Cardiac septum (tissue), 1 donor: ENCODE measurements around the gene NFKB1. TPM values are rescaled to one million over a fixed set of nuclear protein-coding genes. Genes with fewer than 3 reads are reported as not detected.
"Not testable (repeated sequence)": the region's sequence is repeated elsewhere in the genome, so short reads cannot be mapped to it uniquely, and the experiment has no call there.

ENCODE experiments used
- DNase-seq: peaks from one replicate; pipeline ENCODE4 v3.0.0-alpha.2; 2020; ENCODE audit warnings: low spot score
- intact Hi-C: fragments of 100-400 bp; cut with DNase I; formaldehyde crosslinking; loops from one replicate; pipeline ENCODE4 v1.14.0; 2022
- total RNA-seq: library from RNA; stranded (reverse); fragmentation: NEBNext Ultra II Directional; extraction: Animal tissue kit (Norgen Biotek cat#: 25700); gene quantifications from one replicate; pipeline ENCODE4 v1.2.1, GENCODE V29; 2021
- donor health status: DM: no; HTN: no; CAD: no.

NFKB1 gene
- total RNA-seq, 1 donor from 2014 or later: 28.7 TPM

GRCh38 chr4:102554992-102555391, 53.8 kb downstream of the NFKB1 start:
- DNase-seq: no peak
- intact Hi-C loops: no loop called here

DNA sequence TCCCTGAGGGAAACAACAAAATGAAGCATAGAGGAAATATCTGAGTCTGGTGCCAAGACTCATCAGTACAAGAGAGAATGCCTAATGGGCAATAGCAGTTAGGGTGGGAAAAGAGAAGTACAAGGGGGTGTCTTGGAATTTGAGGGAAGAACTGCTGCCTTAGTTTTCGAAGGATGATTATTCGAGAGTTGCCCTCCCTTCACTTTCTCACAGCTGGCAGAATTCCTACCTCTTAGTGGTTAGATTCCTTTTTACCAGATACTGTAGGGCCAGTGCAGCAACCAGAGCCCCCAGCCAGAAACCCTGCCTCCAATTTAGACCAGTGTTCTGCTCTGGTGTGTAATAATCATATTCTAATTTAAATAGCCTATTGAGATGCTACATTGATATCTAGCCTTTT, 56.5 kb downstream of the NFKB1 start:
- intact Hi-C loops: no loop called here
- DNase-seq: no peak

DNA sequence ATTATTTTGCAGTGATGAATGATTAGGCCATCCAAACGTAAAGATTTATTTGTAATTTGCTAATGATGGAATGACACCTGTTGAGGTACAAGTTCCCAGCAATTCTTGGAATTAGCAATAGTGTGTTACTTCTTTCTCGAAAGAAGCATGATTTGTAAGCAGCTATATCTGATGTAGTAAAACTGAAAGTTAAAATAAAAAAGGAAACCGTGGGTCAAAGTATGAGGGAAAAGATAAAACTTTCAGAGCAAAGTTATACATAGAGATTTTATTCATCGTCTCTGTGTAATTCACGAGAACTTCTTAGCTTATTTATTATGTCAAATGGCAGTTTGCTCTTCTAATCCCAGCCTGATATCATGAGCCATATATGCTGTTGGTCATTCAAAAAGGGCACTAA, 59.0 kb downstream of the NFKB1 start:
- intact Hi-C loops: no loop called here
- DNase-seq: no peak

DNA sequence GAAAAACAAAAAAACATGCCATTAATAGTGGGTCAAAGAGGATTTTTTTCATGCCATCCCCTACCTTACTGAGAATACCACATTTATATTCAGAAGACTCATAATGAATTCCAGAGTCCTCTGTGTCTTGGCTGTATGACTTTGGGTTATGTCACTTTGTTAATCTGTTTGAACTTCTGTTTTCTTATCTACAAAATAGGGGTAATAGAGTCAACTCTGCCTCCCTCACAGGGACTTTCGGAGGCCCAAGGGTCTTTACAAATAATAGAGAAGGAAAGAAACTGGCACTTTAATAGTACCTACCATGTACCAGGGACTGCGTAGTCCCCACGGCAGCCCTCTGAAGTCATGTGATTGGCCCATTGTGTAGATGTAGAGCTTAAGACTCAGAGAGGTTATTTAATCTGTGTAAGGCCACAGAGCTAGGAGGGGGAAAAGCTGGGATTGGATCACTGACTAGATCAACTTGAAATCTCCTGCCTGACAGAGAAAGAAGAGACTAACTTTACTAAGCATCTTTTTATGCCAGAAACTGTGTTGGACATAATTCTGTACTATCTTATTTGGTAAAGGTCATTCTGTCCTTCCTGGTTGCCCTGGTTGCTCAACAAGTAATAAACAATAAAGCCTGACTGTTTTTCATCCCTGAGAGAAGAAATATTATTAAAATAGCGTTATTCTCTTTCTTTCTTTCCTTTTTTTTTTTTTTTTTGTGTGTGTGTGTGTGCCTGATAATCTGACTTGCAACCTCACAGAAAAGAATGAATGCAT, 59.6 kb downstream of the NFKB1 start:
- no peak for DNase-seq
- intact Hi-C loops: no loop called here

DNA sequence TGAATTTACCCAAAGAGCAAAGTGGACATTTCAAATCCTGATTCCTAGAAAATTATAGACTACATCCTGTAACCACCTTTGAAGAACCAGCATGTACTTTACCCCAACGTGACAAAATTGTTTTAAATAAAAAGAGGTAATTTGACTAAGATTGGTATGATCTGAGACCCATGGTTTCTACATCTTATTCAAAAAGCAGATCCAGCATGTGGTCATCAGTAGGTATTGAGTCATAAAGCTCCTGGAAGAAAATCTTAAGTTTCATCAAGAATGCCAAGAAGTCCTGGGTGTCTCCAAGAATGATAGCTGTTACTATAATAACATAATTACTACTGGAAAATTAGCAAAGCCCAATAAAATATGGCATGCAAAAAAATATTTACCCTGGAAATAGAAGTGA, 61.8 kb downstream of the NFKB1 start:
- intact Hi-C loops: no loop called here
- no peak for DNase-seq

GRCh38 chr4:102564399-102565059, 63.4 kb downstream of the NFKB1 start:
- no peak for DNase-seq
- intact Hi-C loops: no loop called here

DNA sequence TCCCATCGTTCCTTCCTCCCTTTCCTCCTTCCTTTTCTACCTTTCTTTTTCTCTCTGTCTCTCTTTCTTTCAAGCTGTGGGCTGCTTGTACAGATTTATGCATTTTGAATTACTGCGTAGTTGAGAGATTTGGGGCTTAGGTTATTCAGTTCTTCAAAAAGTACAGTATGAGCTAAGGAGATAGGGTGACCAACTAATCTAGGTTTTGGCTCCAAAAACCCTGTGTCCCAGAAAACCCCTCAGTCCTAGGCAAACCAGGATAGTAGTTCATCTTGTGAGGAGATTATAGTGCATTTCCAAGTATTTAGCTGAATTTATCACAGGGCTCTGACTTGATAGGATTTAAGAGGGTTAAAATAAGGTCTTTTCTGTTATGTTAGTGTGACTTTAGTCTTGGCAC, 64.5 kb downstream of the NFKB1 start:
- intact Hi-C loops: no loop called here
- DNase-seq: no peak

DNA sequence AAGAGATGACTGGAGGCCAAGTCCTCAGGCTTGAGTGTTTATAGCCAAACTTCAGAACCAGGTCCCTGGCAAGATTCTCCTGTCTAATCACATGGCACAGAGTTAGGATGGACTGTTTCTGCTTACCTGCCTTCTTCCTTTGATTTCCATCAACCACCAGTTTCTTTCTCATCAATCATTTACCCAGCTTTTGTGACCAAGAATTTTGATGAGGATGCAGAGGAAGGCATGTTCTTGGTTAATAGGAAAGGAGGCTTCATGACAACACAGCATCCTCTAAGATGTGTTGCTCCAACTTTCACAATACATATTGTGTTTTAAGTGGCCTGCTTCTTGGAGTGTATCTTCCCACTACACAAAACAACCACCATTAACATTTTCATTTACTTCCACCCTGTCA, 65.3 kb downstream of the NFKB1 start:
- intact Hi-C loops: no loop called here
- no peak for DNase-seq

DNA sequence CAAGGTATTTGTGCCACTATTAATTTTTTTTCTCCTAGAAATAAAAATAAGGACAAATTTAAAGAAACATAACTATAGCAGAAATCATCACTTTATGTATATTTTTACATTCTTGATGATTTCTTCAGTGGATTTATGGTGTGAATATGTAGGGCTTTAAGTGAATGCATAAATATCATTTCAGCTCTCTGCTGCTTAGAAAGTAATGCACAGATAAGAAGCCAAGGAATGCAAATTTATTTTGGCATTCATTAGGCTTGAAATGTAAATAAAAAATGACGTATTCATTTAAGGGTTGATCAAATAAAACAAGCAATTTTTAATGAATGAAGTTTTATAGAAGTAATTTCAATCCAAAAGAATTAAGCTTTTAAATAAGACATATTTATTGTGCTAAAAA, 66.3 kb downstream of the NFKB1 start:
- intact Hi-C loops: no loop called here

GRCh38 chr4:102569200-102569599, 68.0 kb downstream of the NFKB1 start:
- intact Hi-C loops: no loop called here
- no peak for DNase-seq

More for the DNA sequence above, 66.3 kb downstream of the NFKB1 start:
- no peak for DNase-seq

DNA sequence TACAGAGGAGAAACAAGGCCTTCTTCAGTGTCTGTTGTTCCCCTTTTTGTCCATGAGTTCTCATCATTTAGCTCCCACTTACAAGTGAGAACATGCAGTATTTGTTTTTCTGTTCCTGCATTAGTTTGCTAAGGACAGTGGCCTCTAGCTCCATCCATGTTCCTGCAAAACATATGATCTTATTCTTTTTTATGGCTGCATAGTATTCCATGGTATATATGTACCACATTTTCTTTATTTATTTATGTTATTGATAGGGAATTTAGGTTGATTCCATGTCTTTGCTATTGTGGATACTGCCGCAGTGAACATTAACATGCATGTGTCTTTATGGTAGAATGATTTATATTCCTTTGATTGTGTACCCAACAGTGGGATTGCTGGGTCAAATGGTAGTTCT, 69.1 kb downstream of the NFKB1 start:
- DNase-seq, intact Hi-C loops: not testable (repeated sequence)

DNA sequence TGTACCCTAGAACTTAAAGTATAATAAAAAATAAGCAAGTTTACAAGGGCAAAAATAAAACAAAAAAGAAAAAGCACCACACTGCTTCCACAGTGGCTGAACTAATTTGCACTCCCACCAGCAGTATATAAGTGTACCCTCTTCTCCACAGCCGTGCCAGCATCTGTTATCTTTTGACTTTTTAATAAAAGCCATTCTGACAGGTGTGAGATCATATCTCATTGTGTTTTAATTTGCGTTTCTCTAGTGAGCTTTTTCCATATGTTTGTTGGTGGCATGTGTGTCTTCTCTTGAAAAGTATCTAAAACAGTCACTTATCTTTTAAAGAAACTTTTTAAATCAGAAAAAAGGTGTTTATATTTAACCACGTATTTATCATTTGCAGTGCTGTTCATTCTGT, 71.3 kb downstream of the NFKB1 start:
- intact Hi-C loops: no loop called here
- DNase-seq: no peak

DNA sequence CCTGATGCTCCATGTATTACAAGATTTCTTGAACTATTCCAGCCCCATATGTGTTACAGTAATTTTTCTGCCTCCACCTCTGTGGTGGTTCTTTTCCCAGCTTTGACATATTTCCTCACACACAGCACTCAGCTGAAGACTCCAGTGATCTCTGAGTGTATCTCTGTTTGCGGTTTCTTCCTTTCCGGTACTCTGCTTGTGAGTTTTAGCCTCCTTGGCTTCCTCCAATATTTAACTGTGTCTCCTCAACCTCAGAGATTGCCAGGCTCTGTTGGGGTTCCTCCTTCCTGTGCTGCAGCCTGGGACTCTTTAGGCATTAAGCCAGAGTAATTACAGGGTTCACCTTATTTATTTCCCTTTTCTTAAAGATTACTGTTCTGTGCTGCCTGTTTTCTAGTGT, 73.2 kb downstream of the NFKB1 start:
- DNase-seq: no peak
- intact Hi-C loops: no loop called here

- intact Hi-C loops: no loop called here
- no peak for DNase-seq
Measured at GRCh38 chr4:102575369-102576129, 74.4 kb downstream of the NFKB1 start.

DNA sequence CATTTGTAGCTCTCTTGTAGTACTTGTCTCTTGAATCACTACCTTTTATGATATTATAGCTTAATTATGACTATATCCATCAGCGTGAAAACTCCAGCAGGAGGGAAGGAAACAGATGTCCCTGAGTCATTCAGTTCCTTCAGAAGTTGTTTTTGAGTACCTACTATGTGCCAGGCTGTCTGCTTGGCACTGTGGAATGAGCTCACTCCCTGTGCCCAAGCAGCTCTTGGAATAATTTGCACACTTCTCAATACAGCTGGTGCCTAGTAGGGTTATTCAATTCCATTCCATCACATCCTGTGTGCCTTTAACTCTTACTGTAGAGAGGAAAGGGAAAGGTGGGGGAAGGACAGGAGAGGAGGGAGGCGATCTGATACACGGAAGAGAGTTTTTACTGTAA, 77.1 kb downstream of the NFKB1 start:
- intact Hi-C loops: no loop called here
- DNase-seq: no peak

DNA sequence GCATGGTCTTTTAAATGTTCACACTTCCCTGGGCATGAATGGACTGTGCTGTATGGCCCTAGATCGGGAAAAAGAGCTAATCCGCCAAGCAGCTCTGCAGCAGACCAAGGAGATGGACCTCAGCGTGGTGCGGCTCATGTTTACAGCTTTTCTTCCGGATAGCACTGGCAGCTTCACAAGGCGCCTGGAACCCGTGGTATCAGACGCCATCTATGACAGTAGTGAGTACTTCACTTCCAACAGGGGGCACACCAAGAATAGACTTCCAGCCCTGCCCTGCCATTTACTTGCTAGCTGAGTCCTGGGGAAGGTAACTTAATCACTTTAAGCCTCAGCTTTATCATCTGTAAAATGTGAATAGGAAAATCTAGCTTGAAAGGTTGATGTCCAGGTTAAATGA, 77.7 kb downstream of the NFKB1 start:
- intact Hi-C loops: no loop called here
- DNase-seq: no peak

- intact Hi-C loops: no loop called here
- DNase-seq: no peak
Measured at GRCh38 chr4:102579794-102580462, 78.8 kb downstream of the NFKB1 start.

- intact Hi-C loops: no loop called here
- DNase-seq: no peak
Measured at GRCh38 chr4:102580463-102580842, 79.3 kb downstream of the NFKB1 start.

GRCh38 chr4:102584091-102584490, 82.9 kb downstream of the NFKB1 start:
- intact Hi-C loops: no loop called here
- DNase-seq: no peak

GRCh38 chr4:102585329-102585728, 84.2 kb downstream of the NFKB1 start:
- DNase-seq: no peak
- intact Hi-C loops: no loop called here
